Measurements from ENCODE around the gene OR13J1. TPM values are rescaled to one million over a fixed set of nuclear protein-coding genes. Genes with fewer than 3 reads are reported as not detected.

The OR13J1 gene
- total RNA-seq, 1 donor from 2014 or later, result not detected

- ATAC-seq (no peak), DNase-seq (no peak)
- intact Hi-C loops (cut with micrococcal nuclease), result no loop called here
Observed at GRCh38 chr9:35842020-35842745, 28.0 kb downstream of the OR13J1 start.

- intact Hi-C loops (cut with micrococcal nuclease), result no loop called here
- ATAC-seq, result no peak
- DNase-seq, result no peak
Observed at GRCh38 chr9:35841645-35841900, 28.6 kb downstream of the OR13J1 start.

GRCh38 chr9:35840881-35841644 lies 29.1 kb downstream of the OR13J1 start:
- no peak for ATAC-seq
- intact Hi-C loops (cut with micrococcal nuclease), result no loop called here
- no peak for DNase-seq

- ATAC-seq (no peak), DNase-seq (no peak)
- intact Hi-C loops (cut with micrococcal nuclease), result no loop called here
Observed at GRCh38 chr9:35839926-35840325, 30.3 kb downstream of the OR13J1 start.

- no peak for ATAC-seq
- DNase-seq, result no peak
- intact Hi-C loops (cut with micrococcal nuclease), result no loop called here
Observed at GRCh38 chr9:35836595-35836994, 33.6 kb downstream of the OR13J1 start.

- DNase-seq, result no peak
- no peak for ATAC-seq
- intact Hi-C loops (cut with micrococcal nuclease), result no loop called here
Observed at GRCh38 chr9:35835766-35836165, 34.4 kb downstream of the OR13J1 start.

GRCh38 chr9:35835216-35835632 lies 35.0 kb downstream of the OR13J1 start:
- no peak for DNase-seq
- no peak for ATAC-seq
- intact Hi-C loops (cut with micrococcal nuclease), result no loop called here

- intact Hi-C loops (cut with micrococcal nuclease), result no loop called here
- no peak for DNase-seq
- no peak for ATAC-seq
Observed at GRCh38 chr9:35834260-35835215, 35.7 kb downstream of the OR13J1 start.

- peak; percentile 8 for ATAC-seq
- intact Hi-C loops (cut with micrococcal nuclease), result no loop called here
- DNase-seq, result no peak
Observed at GRCh38 chr9:35832814-35833213, 37.4 kb downstream of the OR13J1 start.

- intact Hi-C loops (cut with micrococcal nuclease), result no loop called here
- no peak for DNase-seq
- ATAC-seq, result no peak
Observed at GRCh38 chr9:35831040-35831439, 39.2 kb downstream of the OR13J1 start.

- intact Hi-C loops (cut with micrococcal nuclease), result loop anchor here (5.0 kb wide), 1 partner anchor 53 kb away; no protein-coding TSS in a partner anchor
- no peak for ATAC-seq
- no peak for DNase-seq
Observed at GRCh38 chr9:35829764-35830096, 40.5 kb downstream of the OR13J1 start.

GRCh38 chr9:35829084-35829763 lies 41.0 kb downstream of the OR13J1 start, which contains the start of gene TMEM8B:
Gene TMEM8B (plus strand): TSS chr9:35829228. CDS start chr9:35829448, 220 bp downstream.
- intact Hi-C loops (cut with micrococcal nuclease), result loop anchor here (5.0 kb wide), 1 partner anchor 53 kb away; no protein-coding TSS in a partner anchor
- ATAC-seq (peak; percentile 90), DNase-seq (peak; percentile 99)

GRCh38 chr9:35828716-35829083 lies 41.5 kb downstream of the OR13J1 start, which contains the start of gene FAM221B:
Gene FAM221B (minus strand): TSS chr9:35828732. CDS start chr9:35826161, 2,571 bp downstream.
- intact Hi-C loops (cut with micrococcal nuclease), result loop anchor here (5.0 kb wide), 1 partner anchor 54 kb away; no protein-coding TSS in a partner anchor
- no peak for ATAC-seq
- DNase-seq, result peak; percentile 51

- ATAC-seq, result no peak
- intact Hi-C loops (cut with micrococcal nuclease), result loop anchor here (5.0 kb wide), 1 partner anchor 55 kb away; no protein-coding TSS in a partner anchor
- no peak for DNase-seq
Observed at GRCh38 chr9:35827486-35827885, 42.7 kb downstream of the OR13J1 start.

- no peak for DNase-seq
- ATAC-seq, result peak; percentile 43
- intact Hi-C loops (cut with micrococcal nuclease), result loop anchor here (5.0 kb wide), 1 partner anchor 56 kb away; no protein-coding TSS in a partner anchor
Observed at GRCh38 chr9:35826071-35826701, 44.0 kb downstream of the OR13J1 start.

- intact Hi-C loops (cut with micrococcal nuclease), result no loop called here
- DNase-seq (no peak), ATAC-seq (no peak)
Observed at GRCh38 chr9:35822926-35823325, 47.3 kb downstream of the OR13J1 start.

GRCh38 chr9:35820076-35820475 lies 50.1 kb downstream of the OR13J1 start:
- intact Hi-C loops (cut with micrococcal nuclease), result no loop called here
- ATAC-seq (no peak), DNase-seq (no peak)

Measured in left ventricle myocardium superior (tissue), 1 donor.